Measurements from ENCODE around the gene CENPP. TPM values are rescaled to one million over a fixed set of nuclear protein-coding genes. Genes with fewer than 3 reads are reported as not detected.

Gene CENPP
- total RNA-seq, 4 donors from 2014 or later = 0.98 to 7.9 (median 5.4) TPM

DNA sequence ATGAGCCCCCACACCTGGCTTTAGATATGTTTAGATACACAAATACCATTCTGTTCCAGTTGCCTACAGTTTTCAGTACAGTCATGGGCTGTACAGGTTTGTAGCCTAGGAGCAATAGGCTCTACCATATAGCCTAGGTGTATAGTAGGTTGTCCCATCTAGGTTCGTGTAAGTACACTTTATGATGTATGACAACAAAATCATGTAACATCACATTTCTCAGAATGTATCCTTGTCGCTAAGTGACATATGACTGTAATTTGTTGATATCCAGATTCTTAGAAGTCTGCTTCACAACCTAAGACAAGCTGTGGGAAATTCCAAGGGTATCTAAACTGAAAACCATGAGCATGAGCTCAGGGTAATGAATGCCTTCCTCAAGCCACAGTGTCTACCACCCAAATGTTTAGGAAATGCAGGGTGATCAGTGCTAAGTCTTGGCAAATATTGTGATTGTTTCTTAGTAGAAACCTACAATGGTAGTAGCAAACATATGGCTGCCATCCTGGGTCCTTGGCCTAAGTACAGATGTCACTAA lies 201.6 kb downstream of the CENPP start:
- TF ChIP-seq, protein P1, sequence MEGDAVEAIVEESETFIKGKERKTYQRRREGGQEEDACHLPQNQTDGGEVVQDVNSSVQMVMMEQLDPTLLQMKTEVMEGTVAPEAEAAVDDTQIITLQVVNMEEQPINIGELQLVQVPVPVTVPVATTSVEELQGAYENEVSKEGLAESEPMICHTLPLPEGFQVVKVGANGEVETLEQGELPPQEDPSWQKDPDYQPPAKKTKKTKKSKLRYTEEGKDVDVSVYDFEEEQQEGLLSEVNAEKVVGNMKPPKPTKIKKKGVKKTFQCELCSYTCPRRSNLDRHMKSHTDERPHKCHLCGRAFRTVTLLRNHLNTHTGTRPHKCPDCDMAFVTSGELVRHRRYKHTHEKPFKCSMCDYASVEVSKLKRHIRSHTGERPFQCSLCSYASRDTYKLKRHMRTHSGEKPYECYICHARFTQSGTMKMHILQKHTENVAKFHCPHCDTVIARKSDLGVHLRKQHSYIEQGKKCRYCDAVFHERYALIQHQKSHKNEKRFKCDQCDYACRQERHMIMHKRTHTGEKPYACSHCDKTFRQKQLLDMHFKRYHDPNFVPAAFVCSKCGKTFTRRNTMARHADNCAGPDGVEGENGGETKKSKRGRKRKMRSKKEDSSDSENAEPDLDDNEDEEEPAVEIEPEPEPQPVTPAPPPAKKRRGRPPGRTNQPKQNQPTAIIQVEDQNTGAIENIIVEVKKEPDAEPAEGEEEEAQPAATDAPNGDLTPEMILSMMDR (IDR thresholded peaks at IDR 0.05; ENCODE audit: low read depth) = no peak

DNA sequence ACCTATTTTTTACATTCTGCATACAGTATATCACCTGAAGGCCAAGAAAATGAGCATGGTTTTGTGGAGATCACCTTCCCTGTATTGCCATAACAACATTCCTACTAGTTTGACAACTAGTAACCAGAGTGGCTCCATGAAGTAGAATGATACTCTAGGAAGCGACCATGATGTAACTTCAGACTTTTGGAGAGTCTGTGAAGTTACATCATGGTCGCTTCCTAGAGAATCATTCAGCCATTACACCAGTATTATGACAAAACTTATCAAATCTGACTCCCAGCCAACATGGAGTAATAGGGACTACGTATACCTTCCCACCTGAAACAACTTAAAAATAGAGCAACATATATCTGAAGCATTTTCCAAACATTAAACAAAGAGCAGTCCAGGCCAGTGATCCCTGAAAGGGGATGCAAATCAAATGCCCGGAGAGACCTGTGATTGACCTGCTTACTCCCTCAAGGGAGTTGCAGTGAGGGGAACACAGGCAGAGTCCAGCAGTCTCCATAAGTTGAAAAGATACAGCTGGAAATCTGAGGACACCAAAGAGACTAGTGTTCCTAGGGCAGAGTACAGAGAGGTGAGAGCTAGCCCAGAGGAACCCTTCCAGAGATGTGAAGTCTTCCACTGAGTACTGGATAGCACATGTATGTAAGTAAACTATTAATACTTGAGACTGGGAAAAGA lies 202.2 kb downstream of the CENPP start:
- TF ChIP-seq, protein P1 (IDR thresholded peaks at IDR 0.05; ENCODE audit: low read depth) = no peak

DNA sequence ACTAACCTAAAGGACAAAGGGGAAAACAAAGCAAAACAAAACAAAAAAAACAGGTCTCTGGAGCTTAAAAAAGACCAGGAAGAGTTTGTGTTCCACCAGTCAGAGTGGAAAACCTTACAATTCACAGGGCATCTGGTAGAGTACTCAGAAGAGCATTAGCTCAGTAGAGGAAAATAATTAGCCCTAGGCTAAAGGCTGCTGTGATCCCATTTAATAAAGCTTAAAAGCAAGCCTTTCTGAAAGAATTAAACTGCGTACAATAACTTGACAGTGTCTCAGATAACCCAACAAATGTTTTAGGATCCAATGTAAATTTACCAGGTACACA lies 202.7 kb downstream of the CENPP start:
- TF ChIP-seq, protein P1 (IDR thresholded peaks at IDR 0.05; ENCODE audit: low read depth) = no peak

DNA sequence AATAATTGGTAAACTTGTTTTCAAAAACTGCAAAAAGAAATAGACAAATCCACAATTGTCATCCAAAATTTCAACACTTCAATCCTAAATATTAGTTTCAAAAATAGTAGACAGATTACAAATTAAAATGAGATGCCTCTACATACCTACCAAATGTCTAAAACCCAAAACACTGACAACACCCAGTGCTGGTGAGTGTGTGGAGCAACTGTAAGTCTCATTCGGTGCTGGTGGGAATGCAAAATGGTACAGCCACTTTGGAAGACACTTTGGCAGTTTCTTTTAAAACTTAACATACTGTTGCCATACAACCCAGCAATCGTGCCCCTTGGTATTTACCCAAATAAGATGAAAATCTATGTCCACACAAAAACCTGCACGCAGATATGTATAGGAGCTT lies 203.4 kb downstream of the CENPP start:
- TF ChIP-seq, protein P1 (IDR thresholded peaks at IDR 0.05; ENCODE audit: low read depth) = no peak

DNA sequence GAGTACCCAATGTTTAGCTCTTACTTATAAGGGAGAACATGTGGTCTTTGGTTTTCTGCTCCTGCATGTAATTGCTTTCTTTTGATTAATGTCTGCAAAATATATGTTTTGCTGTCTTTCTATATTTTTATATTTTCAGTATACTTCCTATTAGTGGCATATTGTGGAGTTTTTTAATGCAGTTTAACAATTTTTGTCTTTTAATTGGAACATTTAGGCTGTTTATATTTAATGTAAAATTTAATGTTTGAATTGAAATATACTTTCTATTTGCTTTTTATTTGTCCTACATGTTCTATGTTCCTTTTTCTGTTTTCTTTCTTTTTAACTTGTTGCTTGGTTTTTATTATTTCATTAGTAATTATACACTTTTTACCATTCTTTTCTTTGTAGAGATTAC lies 205.1 kb downstream of the CENPP start:
- TF ChIP-seq, protein P1 (IDR thresholded peaks at IDR 0.05; ENCODE audit: low read depth) = no peak

DNA sequence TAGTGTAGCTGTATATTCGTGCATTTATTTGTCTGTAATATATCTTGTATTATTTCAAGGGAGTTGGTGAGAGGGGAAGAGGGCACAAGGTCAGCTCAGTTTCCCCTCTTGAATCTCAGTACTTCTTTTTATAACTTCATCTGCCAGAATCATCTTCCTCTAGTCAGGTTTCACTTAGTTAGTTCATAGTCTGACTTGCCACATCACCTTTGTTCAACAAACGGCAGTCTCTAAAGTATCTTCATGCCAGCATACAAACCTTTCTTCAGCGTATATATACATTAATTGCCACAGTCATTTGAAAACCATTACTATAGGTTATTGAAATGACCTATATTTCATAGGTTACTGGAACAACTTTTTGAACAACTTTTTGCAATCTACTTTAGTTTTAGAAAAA lies 208.5 kb downstream of the CENPP start:
- TF ChIP-seq, protein P1 (IDR thresholded peaks at IDR 0.05; ENCODE audit: low read depth) = no peak

DNA sequence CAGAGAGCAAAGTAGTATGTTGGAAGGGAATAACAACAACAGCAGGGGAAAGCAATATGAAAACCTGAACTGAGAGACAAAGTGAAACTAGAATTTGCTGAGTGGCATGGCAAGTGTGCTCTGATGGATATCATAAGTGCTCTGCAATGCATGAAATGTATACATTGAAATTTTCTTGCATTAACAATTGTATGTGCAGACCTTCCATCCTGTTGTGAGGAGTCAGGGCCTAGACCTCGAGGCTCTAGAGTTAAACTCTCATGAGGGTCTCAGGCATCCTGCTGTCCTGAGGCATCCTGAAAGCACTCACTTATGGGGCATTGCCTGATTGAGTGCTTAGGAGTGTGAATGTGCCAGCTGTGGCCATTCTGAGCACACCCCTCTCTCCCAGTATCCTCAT lies 208.9 kb downstream of the CENPP start:
- TF ChIP-seq, protein P1 (IDR thresholded peaks at IDR 0.05; ENCODE audit: low read depth) = no peak
